ENCODE data around the gene MT1X.

- TF ChIP-seq CTCF (conservative IDR thresholded peaks at IDR 0.05; ENCODE audit: low read length) = no peak
- no peak for TF ChIP-seq EZH2phosphoT487 (IDR thresholded peaks at IDR 0.05; ENCODE audit: borderline replicate concordance, low read depth, low read length)
These were observed 29.7 kb upstream of the MT1X start for GRCh38 chr16:56652600-56652999.

All from OCI-LY7 (cell line).